ENCODE measurements around the gene HDAC4.

HDAC4 gene

DNA sequence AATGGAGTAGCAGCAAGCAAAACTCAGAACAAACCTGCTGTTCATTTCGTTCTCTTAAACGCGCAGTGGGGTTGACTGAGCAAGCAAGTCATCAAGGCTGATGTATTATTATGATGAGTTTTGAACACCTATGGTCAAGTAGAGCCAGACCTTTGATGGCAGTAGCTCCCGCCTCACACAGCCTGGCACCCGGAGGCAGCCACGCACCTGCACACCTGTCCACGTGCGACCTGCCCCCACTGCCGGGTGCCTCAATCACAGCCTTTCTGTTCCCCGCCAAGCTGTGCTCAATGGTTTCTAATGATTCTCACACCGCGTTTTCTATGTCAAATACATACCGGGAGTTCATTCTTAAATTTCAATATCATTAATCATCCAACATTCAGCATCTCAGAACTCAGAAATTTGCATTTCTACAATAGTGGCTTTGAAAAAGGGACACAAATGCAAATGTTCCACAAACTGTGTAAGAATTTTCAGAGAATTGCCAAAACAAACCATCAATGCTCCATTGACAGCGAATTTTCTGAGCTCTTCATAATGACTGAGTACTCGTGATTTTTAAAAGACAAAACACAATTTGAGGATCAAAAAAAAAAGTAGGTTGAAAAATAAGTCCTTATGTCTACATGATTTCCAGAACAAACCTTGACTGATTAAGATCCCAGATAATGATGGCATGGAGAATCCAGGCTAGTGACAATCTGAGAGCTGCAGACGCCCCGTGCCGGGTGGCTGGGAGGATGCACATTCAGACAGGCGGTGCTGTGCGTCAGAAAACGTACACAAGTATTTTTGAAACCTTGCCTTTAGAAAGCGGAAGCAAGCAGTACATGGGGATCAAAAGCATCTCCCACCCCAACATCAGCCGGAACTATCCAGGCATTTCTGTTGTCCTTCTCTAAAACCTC is 56.6 kb downstream of the HDAC4 start:
- DNase-seq = no peak

DNA sequence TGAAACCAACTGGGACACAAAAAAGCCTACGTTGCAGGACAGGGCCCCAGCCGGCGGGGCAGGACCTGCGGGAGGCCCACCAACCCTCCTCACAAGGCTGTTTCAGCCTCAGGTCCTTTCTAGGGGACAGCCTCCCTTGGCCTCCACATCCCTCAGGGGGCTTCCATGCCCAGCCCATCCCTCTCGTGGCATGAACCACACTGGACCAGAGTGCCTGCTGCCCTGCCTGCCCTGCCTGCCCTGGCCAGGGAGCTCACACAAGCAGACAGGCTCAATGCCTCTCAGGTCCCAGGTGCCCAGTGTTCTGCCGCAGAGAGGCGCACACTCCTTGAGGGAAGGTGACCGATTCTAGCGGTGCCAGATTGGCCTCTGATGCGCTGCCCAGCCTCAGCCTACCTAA is 57.4 kb downstream of the HDAC4 start:
- no peak for DNase-seq

DNA sequence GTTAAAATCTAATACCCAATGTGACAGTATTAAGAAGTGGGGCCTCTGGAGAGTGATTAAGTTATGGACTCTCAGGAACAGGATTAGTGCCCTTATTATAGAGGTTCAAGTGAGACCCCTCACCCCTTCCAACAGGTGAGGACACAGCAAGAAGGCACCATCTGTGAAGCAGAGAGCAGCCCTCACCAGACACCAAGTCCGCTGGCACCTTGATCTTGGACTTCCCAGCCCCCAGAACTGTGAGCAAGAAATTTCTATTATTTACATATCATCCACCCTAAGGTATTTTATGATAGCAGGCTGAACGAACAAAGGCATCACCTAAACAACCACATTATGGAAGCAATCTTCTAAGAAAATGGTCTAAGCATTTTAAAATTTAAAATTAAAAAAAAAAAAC is 59.0 kb downstream of the HDAC4 start:
- no peak for DNase-seq

DNA sequence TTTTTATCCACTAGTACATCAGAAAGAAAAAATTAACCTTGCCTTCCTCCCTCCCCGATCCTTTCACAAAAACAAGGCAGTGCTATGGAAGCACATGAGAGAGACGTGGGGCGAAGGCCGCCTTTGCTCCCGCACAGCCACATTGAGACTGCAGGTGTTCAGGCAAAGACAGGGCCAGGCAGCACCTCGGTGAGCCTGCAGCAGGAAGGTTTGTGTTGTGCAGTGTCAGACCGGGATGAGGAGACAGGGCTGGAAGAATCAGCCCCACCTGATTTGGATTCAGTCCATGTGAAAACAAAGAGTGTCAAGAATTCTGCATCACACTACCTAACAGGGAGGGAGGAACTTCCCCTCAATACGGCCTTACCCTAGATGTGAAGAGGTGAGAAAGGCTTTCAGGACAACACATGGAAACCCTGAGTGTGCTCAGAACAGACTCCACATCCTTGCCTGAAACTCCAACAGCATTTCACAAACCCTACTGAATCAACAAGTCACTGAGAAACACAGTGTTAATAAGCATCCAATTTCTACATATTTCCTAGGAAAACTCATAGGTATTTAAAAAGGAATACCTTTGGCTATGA is 59.6 kb downstream of the HDAC4 start:
- no peak for DNase-seq

DNA sequence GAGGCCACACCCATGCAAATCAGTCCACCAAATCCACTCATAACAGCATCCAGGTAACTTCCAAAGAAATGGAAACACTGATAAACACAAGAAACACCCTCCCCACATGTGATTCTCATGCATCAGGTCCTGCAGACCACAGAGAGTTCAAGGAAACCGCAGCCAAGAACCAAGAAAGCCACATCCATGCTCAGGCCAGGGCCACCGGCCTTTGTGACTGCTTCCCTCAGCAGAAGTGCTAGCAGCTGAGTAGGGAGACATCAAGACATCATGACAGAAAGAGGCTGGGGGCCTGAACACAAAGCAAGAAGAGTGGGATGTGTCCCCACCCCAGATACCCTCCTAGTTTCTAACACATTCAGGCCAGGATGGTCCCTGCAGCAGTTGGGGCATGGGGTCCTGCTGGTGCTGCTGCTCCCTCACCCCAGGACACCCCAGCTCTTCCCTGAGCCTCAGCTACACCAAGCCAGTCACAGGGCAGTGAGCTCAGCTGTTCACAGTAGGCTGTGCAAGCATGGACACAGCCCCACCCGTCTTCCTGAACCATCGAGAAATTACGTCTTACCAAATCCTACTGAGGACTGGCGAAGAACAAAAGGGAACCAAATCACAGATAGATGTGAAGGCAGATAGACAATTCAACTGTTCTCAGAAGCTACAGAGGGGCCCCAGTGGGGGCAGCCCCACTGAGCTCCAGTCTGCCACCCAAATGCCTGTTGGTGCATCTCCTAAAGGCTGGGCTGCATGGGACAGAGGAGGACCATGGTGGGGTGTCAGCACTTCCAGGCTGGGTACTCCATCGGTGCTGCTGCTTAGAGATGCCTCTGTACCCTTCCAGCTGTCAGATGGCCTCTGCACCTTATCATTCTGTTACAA is 60.9 kb downstream of the HDAC4 start:
- no peak for DNase-seq

DNA sequence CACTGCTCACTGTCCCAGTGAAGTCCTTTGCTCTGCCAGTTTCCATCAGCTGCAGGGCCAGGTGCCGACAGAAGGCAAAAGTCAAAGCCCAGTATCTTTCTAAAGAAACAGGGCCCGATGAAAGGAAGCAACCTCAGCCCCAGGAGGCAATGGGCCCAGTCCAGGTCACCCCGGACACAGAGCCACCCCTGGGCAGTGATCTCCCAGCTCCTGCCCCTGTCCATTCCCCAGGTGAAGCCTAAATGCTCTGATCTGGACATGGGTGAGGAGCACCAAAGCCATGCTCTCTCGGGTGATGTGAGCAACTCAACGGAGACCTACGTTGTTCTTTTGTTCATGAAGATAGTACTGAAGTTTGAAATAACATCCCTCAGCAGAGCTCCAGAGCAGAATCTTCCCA is 61.6 kb downstream of the HDAC4 start:
- no peak for DNase-seq

DNA sequence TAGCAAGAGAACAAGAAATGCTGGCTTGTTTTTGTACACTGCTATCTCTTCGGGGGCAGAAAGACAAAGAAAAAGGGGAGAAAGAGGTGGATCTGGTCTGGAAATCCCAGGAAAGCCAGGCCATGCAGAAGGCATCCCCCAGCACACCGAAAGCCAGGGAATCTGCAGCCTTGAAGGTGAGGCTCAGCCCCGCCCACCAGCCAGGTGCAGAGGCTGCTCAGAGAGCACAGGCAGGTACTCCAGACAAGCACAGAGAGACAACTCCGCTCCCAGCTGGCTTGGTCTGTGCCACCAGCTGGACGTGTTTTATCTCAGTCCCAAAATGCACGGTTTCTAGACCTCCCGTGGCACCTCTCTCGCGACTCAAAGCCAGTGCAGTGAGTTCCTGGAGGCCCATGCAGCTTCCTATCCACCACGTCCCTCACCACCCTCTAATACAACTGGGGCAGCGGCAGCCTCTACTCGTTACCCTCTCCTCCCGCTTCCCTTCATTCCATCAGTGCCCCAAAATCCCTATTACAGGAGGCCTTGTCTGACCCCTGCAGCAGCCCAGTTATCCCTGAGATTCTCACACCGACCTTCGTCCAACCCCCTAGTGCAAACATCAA is 62.8 kb downstream of the HDAC4 start:
- no peak for DNase-seq

DNA sequence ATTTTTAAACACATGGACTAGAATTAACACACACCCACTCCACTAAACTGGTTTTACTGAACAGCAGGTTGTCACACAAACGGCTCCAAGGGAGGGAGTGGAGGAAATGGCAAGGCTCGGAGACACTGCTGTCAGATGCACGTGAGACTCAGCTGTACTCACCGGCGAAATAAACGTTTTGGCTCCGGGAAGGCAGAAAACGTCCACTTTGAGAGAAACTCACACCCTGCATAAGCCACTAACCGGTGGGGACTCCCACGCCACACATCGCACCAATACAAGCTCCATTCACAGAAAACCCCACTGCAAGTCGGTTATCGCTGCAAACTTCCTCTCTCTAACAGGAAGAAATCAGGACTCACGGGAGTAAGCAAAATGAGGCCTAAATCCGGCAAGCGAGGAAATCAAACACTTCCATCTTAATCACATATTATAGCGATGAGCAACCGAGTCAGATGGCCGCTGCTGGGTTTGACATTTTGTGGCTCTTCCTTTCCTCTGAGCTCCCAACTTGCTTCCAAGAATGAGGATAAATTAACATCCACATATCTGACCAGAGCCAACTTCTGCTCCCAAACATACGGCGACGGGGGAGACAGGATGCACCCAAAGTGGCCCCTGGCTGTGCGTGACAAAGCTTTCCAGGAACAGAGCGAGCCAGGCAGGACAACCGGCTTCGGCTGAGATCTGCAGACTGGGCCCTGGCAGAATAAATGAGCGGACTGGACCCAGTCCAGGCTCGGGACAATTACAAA is 63.5 kb downstream of the HDAC4 start:
- no peak for DNase-seq

DNA sequence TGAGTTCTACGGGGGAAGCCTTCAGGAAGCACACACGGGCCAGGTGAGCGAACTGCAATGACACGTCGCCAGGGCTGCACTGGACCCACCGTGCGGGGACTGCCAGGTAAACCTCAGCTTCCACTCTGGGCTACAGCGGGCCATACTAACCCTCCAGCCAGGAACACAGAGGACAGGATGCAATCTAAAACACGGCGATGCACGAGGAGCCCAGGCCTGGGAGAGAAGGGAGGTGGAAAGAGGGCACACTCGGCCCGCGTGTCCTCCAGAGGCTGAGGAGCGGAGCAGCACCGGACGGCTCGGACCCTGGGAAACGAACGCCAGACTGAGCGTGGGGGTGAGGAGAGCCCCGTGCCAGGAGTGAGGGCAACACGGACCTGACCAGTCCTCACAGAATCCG is 69.3 kb downstream of the HDAC4 start:
- no peak for DNase-seq

DNA sequence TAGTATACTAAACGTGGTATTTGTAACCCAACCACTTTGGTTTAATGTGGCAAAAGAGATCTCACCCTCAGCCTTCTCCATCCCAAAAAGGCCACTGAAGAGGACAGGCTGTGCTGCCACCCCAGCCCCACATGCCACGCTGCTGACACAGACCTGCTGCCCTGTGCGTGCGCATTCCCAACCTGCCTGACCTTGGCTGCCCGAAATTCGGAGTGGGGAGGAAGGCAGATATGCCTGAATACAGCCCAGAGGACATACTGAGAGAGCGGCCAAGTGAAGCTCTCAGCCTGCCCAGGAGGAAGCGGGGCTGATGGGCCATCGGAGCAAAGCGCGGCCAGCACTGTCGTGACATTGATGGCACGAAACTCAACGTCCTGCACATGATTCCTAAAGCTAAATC is 70.0 kb downstream of the HDAC4 start:
- no peak for DNase-seq

DNA sequence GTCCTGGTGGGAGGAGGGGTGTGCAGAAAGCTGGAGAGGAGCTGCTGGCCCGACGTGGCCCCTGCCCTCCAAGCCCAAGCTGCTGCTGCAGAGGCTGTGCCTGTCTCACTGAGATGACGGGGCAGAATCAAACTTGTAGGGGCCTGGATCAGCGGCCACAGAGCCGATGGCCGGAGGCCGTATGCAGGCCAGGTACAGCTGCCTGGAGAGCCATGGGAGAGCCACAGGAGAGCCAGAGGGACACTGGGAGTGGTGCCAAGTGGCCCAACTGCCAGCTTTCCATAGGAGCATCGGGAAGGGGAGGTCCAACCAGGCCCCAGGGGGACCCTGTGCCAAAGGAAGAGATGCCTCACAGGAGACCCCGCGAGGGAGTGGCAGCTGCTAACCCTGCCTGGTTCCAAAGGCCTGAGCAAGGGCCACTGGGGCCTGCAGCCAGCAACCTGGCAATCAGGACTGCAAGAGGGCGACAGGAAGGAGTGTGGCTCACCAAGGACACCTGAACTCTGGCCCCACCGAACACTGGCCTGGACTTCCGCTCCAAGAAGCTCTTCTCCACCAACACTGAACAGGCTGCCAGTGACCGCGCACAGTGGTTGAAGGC is 70.7 kb downstream of the HDAC4 start:
- no peak for DNase-seq

DNA sequence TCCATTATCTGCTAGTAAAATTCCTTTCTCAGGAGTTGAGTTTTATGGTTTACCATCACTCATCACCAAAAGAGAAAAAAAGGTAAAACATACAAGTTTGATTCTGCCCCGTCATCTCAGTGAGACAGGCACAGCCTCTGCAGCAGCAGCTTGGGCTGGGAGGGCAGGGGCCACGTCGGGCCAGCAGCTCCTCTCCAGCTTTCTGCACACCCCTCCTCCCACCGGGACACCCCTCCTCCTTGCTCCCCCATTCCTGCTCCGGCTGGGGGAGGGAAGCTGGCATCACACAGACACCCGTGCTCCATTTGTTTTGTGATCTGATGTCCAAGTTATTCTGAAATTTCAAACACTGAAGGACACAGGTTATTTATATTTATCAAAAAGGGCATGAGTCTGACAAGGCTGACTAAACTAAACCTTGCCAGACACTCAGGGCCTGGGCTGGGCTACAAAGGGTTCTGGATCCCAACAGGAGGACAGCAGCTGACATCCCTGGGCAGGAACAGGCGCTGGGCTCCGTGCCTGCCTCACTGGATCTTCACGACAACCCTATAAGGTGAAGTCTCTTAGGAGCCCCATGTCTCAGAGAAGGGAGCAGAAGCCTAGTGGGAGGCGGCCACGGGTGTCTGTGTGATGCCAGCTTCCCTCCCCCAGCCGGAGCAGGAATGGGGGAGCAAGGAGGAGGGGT is 71.4 kb downstream of the HDAC4 start:
- DNase-seq = no peak

DNA sequence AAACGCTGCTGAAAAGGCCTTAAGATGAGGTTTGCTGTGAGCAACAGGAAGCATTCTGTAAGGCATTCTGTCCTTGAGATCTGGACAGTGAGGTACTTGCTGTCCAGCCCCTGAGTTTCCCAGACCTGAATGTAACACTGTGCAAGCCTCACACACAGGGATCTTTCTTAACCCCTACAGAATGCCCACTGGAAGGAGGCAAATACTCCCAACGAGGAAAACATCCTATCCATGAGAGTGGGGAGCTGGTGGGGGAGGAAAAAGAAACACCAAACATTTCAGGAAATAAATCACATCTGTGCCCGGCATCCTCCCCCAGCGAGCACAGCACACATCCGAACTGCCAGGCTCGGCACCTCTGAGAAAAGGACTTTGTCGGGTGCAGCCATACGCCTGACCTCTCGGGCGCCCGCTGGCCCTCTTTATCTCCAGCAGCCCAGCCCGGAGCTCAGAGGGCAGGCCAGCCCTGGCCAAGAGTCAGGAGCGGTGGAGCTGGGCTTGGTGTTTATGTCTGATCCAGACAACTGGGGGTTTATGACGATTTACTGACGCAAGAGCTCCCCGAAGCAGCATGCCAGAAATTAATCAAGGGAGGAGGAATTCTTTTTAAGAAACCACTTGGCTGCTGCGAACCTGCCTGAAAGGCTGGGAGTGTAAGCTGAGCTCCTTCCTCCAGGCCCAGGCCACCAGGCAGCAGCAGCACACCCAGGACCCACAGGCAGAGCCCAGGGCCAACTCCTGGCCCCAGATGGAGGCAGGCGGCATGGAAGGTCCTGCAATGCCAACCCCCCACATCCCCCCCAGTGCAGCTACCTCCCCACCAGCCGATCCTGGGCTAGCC is 72.2 kb downstream of the HDAC4 start:
- DNase-seq = no peak

DNA sequence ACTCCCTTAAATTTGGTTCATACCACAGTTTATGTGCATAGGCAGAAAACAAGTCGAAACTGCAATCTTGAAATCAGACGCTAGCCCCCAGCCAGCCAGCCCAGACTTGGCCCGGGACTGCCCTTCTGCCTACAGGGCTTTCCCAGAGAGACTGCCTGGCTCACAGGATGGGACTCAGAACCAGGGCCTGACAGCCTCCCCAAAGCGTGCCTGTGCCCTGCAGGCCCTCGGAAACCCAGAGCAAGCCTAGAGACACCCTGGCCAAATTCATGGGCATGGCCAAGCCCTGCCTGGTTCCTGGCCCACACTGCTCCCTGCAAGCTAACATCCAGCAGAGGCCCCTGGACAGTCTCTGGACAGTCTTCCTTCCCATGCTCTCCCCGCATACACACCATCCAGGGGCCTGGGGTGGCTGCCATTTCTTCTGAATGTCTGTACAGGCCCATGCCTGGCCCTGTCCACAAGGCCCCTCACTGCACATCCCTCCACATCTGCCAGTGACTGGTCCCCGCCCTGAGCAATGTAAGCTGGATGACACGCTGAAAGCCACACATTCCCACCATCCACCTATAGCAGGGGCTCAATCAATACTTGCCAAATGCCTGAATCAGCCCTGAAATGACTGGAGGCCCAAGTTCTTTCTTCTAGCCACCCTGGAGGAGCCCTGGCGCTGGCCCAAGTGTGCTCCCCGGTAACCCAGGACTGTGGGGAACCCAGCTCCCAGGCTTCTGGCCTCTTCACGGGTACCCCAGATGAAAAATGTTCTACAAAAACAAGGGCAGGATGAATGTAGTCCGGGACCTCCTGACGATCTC is 73.1 kb downstream of the HDAC4 start:
- no peak for DNase-seq

DNA sequence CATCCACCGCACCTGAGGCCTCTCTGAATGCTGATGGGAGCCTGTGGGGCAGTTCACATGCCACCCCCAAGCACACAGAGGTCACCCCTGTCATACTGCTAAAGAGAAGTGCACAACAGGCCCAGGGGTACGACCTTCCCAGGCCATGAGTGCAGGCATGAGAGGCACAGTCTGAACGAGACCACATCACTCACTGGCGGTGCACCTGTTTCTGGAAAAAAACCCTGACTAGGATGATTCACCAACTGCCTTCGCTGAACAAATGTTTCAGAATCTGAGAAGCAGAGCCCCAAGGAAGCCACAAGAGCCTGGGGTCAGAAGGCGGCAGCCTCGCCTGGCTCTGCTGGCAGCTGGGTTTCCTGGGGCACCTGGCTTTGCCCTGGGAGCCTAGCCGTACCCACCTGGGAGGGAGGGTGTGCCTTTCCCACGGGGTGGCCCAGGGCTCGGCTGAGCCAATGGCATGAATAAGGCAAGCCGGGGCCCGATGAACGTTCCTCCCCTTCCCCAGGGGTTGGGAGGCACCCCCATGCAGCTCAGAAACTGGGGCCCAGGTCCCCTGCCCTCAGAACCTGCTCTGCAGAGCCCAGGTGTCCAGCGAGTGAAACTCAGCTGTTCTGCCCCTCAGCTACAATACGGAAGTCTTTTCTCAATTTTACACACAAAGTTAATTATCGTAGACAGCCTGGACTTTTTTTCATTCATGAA is 73.8 kb downstream of the HDAC4 start:
- DNase-seq = no peak

DNA sequence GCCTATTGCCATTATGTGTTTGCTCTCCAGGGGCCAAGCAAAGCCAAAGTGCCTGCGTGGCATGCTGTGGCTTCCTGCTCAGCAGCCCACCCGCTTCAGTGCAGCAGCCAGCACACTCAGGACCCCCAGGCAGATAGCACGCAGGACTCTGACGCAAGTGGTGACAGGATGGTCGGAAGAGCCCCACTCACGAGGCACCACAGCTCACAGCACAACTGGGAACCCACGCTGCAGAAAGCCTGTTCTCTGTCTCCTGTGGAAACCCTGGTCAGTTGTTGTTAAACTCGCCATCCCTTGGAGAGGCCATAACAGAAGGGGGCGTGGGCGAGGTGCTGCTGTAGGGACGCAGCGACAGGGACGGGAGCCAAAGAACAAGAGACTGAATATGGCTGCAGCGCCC is 76.4 kb downstream of the HDAC4 start:
- no peak for DNase-seq

DNA sequence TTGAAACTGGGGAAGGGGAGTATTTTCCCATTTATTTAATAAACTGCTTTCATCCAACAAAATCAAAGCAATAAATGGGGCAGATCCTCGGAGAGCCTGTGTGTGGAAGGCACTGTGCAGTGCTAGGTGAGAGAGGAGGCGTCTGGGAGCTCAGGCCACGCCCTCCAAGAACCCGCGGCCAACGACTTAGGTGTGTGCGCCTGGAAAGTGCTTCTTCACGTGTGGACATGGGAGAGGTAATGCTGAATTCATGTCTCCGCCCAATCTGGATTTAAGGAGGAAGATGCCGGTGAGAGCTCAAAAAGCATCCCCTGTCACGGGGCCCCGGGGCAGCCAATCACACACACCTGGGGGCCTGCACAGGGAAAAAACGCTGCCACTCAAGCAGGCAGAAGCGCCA is 77.4 kb downstream of the HDAC4 start:
- DNase-seq = no peak

DNA sequence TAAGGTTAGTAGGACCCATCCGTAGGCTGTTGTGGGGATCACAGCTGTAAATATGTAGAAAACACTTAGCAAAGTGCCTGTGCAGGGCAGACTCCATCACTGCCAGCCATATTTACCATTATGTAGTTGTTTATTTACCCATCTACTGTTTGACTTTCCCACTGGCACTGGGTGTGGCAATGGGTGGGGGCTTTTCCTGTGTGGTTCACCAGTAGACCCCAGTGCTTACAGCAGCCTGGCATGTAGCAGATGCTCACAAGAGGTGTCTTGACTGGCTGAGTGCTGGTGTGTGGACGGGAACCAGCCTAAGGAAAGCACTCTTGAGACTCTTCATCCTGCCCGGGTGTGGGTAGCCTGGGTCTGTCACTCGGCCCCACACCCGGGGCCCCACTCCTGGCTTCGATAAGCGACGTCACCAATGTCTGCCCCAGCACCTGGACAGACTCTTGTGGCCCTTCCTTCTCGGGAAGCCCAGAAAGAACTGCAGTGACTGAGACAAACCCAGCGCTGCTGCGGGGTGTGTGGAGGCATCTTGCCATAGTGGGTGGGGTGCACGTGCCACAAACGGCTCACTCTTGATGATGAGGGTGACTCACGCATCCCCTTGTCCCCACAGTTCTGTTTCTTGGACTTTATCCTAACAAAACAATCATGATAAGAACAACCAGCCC is 78.3 kb downstream of the HDAC4 start:
- DNase-seq = no peak
